CD14-positive monocyte (primary cell): ENCODE measurements around the gene BCAS1. TPM values are rescaled to one million over a fixed set of nuclear protein-coding genes. Genes with fewer than 3 reads are reported as not detected.

Experiments
- DNase-seq, 3 donors: peaks; one replicate each; pipeline ENCODE4 v3.0.0-alpha.2; 2011 to 2022
- H2AFZ ChIP-seq: 2 replicates; pipeline ENCODE4 v1.6.0; 2012; ENCODE audit warnings: mild to moderate bottlenecking, low read depth, low read length, inconsistent platforms; ENCODE audit not compliant: insufficient read depth, poor library complexity, severe bottlenecking
- H3K27ac ChIP-seq, 2 donors: 1 replicate in 1 of 2; 2 replicates in 1 of 2; pipeline ENCODE4 v1.5.1; 2012 to 2013; ENCODE audit warnings: low read length in 2 of 2, control low read depth in 1 of 2, inconsistent platforms in 1 of 2, low read depth in 1 of 2, mild to moderate bottlenecking in 1 of 2
- H3K27me3 ChIP-seq, 2 donors: one replicate each; pipeline versions ENCODE4 v1.6.0 to v1.6.1; 2011 to 2013; ENCODE audit warnings: low read length in 2 of 2; ENCODE audit not compliant: control insufficient read depth in 2 of 2, insufficient read depth in 2 of 2
- H3K36me3 ChIP-seq, 2 donors: replicated peaks in 1 of 2; 1 replicate in 1 of 2; 2 replicates in 1 of 2; pipeline versions ENCODE4 v1.5.1 to v1.6.1; 2012 to 2013; ENCODE audit warnings: low read length in 2 of 2, control low read depth in 1 of 2, inconsistent platforms in 1 of 2, mild to moderate bottlenecking in 1 of 2; ENCODE audit not compliant: insufficient read depth in 2 of 2, control insufficient read depth in 1 of 2
- H3K4me1 ChIP-seq, 2 donors: 1 replicate in 1 of 2; 2 replicates in 1 of 2; pipeline versions ENCODE4 v1.5.1 to v1.6.1; 2012 to 2013; ENCODE audit warnings: low read length in 2 of 2, control low read depth in 1 of 2, inconsistent platforms in 1 of 2, mild to moderate bottlenecking in 1 of 2, moderate library complexity in 1 of 2; ENCODE audit not compliant: insufficient read depth in 2 of 2, control insufficient read depth in 1 of 2
- H3K4me2 ChIP-seq: replicated peaks from 2 replicates; pipeline ENCODE3; 2012; ENCODE audit warnings: low read length, moderate library complexity, mild to moderate bottlenecking; ENCODE audit not compliant: poor library complexity, severe bottlenecking; ENCODE audit errors: extremely low read depth
- H3K4me3 ChIP-seq, 3 experiments: fragments of 200-600 bp in 1 of 3; sonication (generic) in 1 of 3; replicated peaks in 1 of 3; 1 replicate in 2 of 3; 2 replicates in 1 of 3; pipeline ENCODE4 v1.5.1; 2011 to 2013; ENCODE audit warnings: low read length in 3 of 3, mild to moderate bottlenecking in 3 of 3, control low read depth in 2 of 3, low read depth in 2 of 3, inconsistent platforms in 1 of 3, moderate library complexity in 1 of 3
- H3K79me2 ChIP-seq: 2 replicates; pipeline ENCODE4 v1.6.0; 2012; ENCODE audit warnings: mild to moderate bottlenecking, control low read depth, inconsistent platforms, low read length, moderate library complexity; ENCODE audit not compliant: insufficient read depth
- H3K9ac ChIP-seq: 2 replicates; pipeline ENCODE4 v1.6.0; 2017; ENCODE audit warnings: low read length, mild to moderate bottlenecking; ENCODE audit not compliant: insufficient read depth, poor library complexity, severe bottlenecking
- H3K9me3 ChIP-seq, 2 donors: replicated peaks in 1 of 2; 1 replicate in 1 of 2; 2 replicates in 1 of 2; pipeline versions ENCODE4 v1.5.1 to v1.6.1; 2012 to 2013; ENCODE audit warnings: low read length in 2 of 2, control low read depth in 1 of 2; ENCODE audit not compliant: control insufficient read depth in 1 of 2, insufficient read depth in 1 of 2
- H4K20me1 ChIP-seq: 2 replicates; pipeline ENCODE4 v1.6.0; 2012; ENCODE audit warnings: mild to moderate bottlenecking, low read length, control low read depth, moderate library complexity; ENCODE audit not compliant: insufficient read depth
- H3K27ac Mint-ChIP-seq, 7 donors: one replicate each; pipeline ENCODE4 v1.8.0; 2020; ENCODE audit warnings: mild to moderate bottlenecking in 7 of 7, mixed read lengths in 7 of 7, moderate library complexity in 6 of 7, inconsistent platforms in 2 of 7
- H3K27me3 Mint-ChIP-seq, 3 donors: one replicate each; pipeline ENCODE4 v1.8.0; 2021 to 2022; ENCODE audit warnings: low read depth in 3 of 3, mild to moderate bottlenecking in 3 of 3, mixed read lengths in 3 of 3, moderate library complexity in 3 of 3, inconsistent platforms in 1 of 3
- H3K36me3 Mint-ChIP-seq, 2 donors: one replicate each; pipeline ENCODE4 v1.8.0; 2020; ENCODE audit warnings: mixed read lengths in 2 of 2, inconsistent platforms in 1 of 2, mild to moderate bottlenecking in 1 of 2
- H3K4me1 Mint-ChIP-seq: one replicate; pipeline ENCODE4 v1.8.0; 2020; ENCODE audit warnings: mild to moderate bottlenecking, mixed read lengths
- H3K4me3 Mint-ChIP-seq, 2 donors: one replicate each; pipeline ENCODE4 v1.8.0; 2020; ENCODE audit warnings: mild to moderate bottlenecking in 2 of 2, mixed read lengths in 2 of 2, moderate library complexity in 1 of 2
- H3K9me3 Mint-ChIP-seq, 7 donors: one replicate each; pipeline ENCODE4 v1.8.0; 2020 to 2022; ENCODE audit warnings: mixed read lengths in 7 of 7, mild to moderate bottlenecking in 6 of 7, moderate library complexity in 6 of 7, inconsistent platforms in 2 of 7
- CTCF ChIP-seq: fragments of 200-600 bp; IDR thresholded peaks from one replicate; pipeline ENCODE4 v1.8.0; 2022; ENCODE audit warnings: antibody characterized with exemption, mild to moderate bottlenecking
- WGBS: methylation state at CpG from one replicate; pipeline ENCODE4 v1.1.5; 2013; ENCODE audit warnings: missing lambda C conversion rate; ENCODE audit not compliant: insufficient coverage; 5-methylcytosine and 5-hydroxymethylcytosine counted together
- intact Hi-C, 2 donors: fragments of 100-400 bp; cut with micrococcal nuclease; formaldehyde crosslinking; loops; one replicate each; pipeline versions ENCODE4 v1.15.0 to v1.15.1; 2023
- polyA plus RNA-seq, 3 donors: library from polyadenylated mRNA; depleted of rRNA in 1 of 3; unstranded in 2 of 3; stranded (reverse) in 1 of 3; fragments of 300-500 nt in 2 of 3; fragments of >200 nt in 1 of 3; fragmentation: Illumina TruSeq in 2 of 3; gene quantifications; 1 replicate in 2 of 3; 2 replicates in 1 of 3; pipeline ENCODE4 v1.2.3, GENCODE V29; 2012 to 2021

The BCAS1 gene
- polyA plus RNA-seq, 3 donors: 0.01 to 0.02 TPM; not detected in 1

GRCh38 chr20:53990003-53990402 is 80.4 kb downstream of the BCAS1 start:
- H3K36me3 Mint-ChIP-seq: no peaks in the 10 kb centered on the region
- no CpG with 5 or more reads among the region's 2 CpGs for WGBS

GRCh38 chr20:53989401-53989800 is 81.0 kb downstream of the BCAS1 start:
- H3K27me3 Mint-ChIP-seq: peaks cover 0 to 3% (median 2%) of the 10 kb centered on the region in 3 donors
- H3K36me3 Mint-ChIP-seq: no peaks in the 10 kb centered on the region
- H3K27ac Mint-ChIP-seq: no peak overlapping the region
- no peak overlapping the region for H2AFZ ChIP-seq
- H3K27ac ChIP-seq: no peak overlapping the region
- intact Hi-C loops: no loop called here
- H3K9me3 ChIP-seq: no peaks in the 10 kb centered on the region
- H3K27me3 ChIP-seq: peaks cover 0 to 2% of the 10 kb centered on the region in 2 donors
- no peaks in the 10 kb centered on the region for H4K20me1 ChIP-seq
- no peak overlapping the region for H3K4me3 Mint-ChIP-seq
- no peaks in the 10 kb centered on the region for H3K36me3 ChIP-seq
- no peaks in the 10 kb centered on the region for H3K4me1 ChIP-seq
- H3K4me3 ChIP-seq: no peak overlapping the region
- no peaks in the 10 kb centered on the region for H3K4me1 Mint-ChIP-seq
- no peak for DNase-seq
- TF ChIP-seq CTCF: no peak
- WGBS: no CpG with 5 or more reads among the region's 2 CpGs
- no peaks in the 10 kb centered on the region for H3K79me2 ChIP-seq
- H3K4me2 ChIP-seq: no peak overlapping the region
- peaks cover 0 to 1% (median 0%) of the 10 kb centered on the region in 7 donors for H3K9me3 Mint-ChIP-seq
- no peak overlapping the region for H3K9ac ChIP-seq

More at GRCh38 chr20:53990003-53990402, 80.4 kb downstream of the BCAS1 start:
- H3K27ac Mint-ChIP-seq: no peak overlapping the region
- Histone ChIP-seq H4K20me1 (no peaks in the 10 kb centered on the region), H3K4me1 (no peaks in the 10 kb centered on the region), H3K4me3 (no peak overlapping the region), H3K79me2 (no peaks in the 10 kb centered on the region), H2AFZ (no peak overlapping the region), H3K27me3 (peaks cover 0 to 2% of the 10 kb centered on the region in 2 donors), H3K27ac (no peak overlapping the region), H3K9ac (no peak overlapping the region), H3K9me3 (no peaks in the 10 kb centered on the region), H3K36me3 (no peaks in the 10 kb centered on the region), H3K4me2 (no peak overlapping the region)
- no peak for DNase-seq
- no peak overlapping the region for H3K4me3 Mint-ChIP-seq
- TF ChIP-seq CTCF: no peak
- no peaks in the 10 kb centered on the region for H3K4me1 Mint-ChIP-seq
- H3K9me3 Mint-ChIP-seq: no peaks in the 10 kb centered on the region
- intact Hi-C loops: no loop called here
- H3K27me3 Mint-ChIP-seq: peaks cover 0 to 5% (median 0%) of the 10 kb centered on the region in 3 donors
